Neuronal stem cell (in vitro differentiated cells): ENCODE data around the gene ZNF740.

Source experiments
- DNase-seq: peaks from one replicate; pipeline ENCODE4 v3.0.0-alpha.2; 2013; ENCODE audit warnings: low spot score
- H2AFZ ChIP-seq: one replicate; pipeline ENCODE4 v1.6.1; 2013; ENCODE audit warnings: mild to moderate bottlenecking, low read length, inconsistent platforms
- H2AK5ac ChIP-seq: 2 replicates; pipeline ENCODE4 v1.6.1; 2013; ENCODE audit warnings: low read depth, mild to moderate bottlenecking, inconsistent platforms, low read length, moderate library complexity, mixed read lengths
- H2BK120ac ChIP-seq: 2 replicates; pipeline ENCODE4 v1.6.1; 2013; ENCODE audit warnings: low read depth, mild to moderate bottlenecking, inconsistent platforms, low read length, moderate library complexity, mixed read lengths
- H2BK12ac ChIP-seq: one replicate; pipeline ENCODE4 v1.6.1; 2013; ENCODE audit warnings: low read length, inconsistent platforms
- H2BK15ac ChIP-seq: 2 replicates; pipeline ENCODE4 v1.6.1; 2013; ENCODE audit warnings: mild to moderate bottlenecking, low read length, inconsistent platforms, mixed read lengths
- H2BK5ac ChIP-seq: one replicate; pipeline ENCODE4 v1.6.1; 2013; ENCODE audit warnings: inconsistent platforms, mild to moderate bottlenecking, low read length, moderate library complexity
- H3K14ac ChIP-seq: one replicate; pipeline ENCODE4 v1.6.1; 2013; ENCODE audit warnings: low read length, inconsistent platforms
- H3K18ac ChIP-seq: 2 replicates; pipeline ENCODE4 v1.6.1; 2013; ENCODE audit warnings: low read length, inconsistent platforms
- H3K23ac ChIP-seq: 2 replicates; pipeline ENCODE4 v1.6.1; 2013; ENCODE audit warnings: low read depth, mild to moderate bottlenecking, mixed read lengths, low read length, inconsistent platforms; ENCODE audit not compliant: poor library complexity
- H3K27ac ChIP-seq: replicated peaks from 3 replicates; pipeline ENCODE4 v1.5.1; 2013; ENCODE audit warnings: low read length, inconsistent platforms
- H3K27me3 ChIP-seq, 3 experiments: 2 replicates each; pipeline ENCODE4 v1.6.1; 2013; ENCODE audit warnings: low read length in 3 of 3, mild to moderate bottlenecking in 2 of 3, inconsistent platforms in 1 of 3, low read depth in 1 of 3, mixed read lengths in 1 of 3, moderate library complexity in 1 of 3; ENCODE audit not compliant: control insufficient read depth in 3 of 3, insufficient read depth in 3 of 3
- H3K36me3 ChIP-seq, 2 donors: replicated peaks in 1 of 2; 2 replicates each; pipeline ENCODE4 v1.6.1; 2013; ENCODE audit warnings: low read length in 2 of 2; ENCODE audit not compliant: control insufficient read depth in 2 of 2, insufficient read depth in 2 of 2
- H3K4ac ChIP-seq: 2 replicates; pipeline ENCODE4 v1.6.1; 2013; ENCODE audit warnings: inconsistent platforms, mild to moderate bottlenecking, low read length, moderate library complexity
- H3K4me1 ChIP-seq, 2 donors: 1 replicate in 1 of 2; 2 replicates in 1 of 2; pipeline ENCODE4 v1.6.1; 2013; ENCODE audit warnings: low read length in 2 of 2, low read depth in 1 of 2; ENCODE audit not compliant: control insufficient read depth in 2 of 2, insufficient read depth in 1 of 2
- H3K4me2 ChIP-seq: one replicate; pipeline ENCODE4 v1.6.1; 2013; ENCODE audit warnings: mild to moderate bottlenecking, low read length, inconsistent platforms; ENCODE audit not compliant: insufficient read depth, poor library complexity, severe bottlenecking
- H3K4me3 ChIP-seq, 2 donors: 2 replicates each; pipeline ENCODE4 v1.5.1; 2013; ENCODE audit warnings: low read length in 2 of 2, mild to moderate bottlenecking in 2 of 2, inconsistent platforms in 1 of 2, moderate library complexity in 1 of 2
- H3K79me1 ChIP-seq: one replicate; pipeline ENCODE4 v1.6.1; 2013; ENCODE audit warnings: low read depth, mild to moderate bottlenecking, inconsistent platforms, low read length, moderate library complexity
- H3K9ac ChIP-seq: one replicate; pipeline ENCODE4 v1.6.1; 2013; ENCODE audit warnings: mild to moderate bottlenecking, low read depth, low read length, inconsistent platforms; ENCODE audit not compliant: poor library complexity
- H3K9me3 ChIP-seq, 2 donors: replicated peaks in 1 of 2; 2 replicates each; pipeline versions ENCODE3 to v1.6.1; 2013; ENCODE audit warnings: low read length in 2 of 2, mild to moderate bottlenecking in 2 of 2, inconsistent platforms in 1 of 2, low read depth in 1 of 2, mixed read lengths in 1 of 2, moderate library complexity in 1 of 2; ENCODE audit not compliant: control insufficient read depth in 2 of 2, insufficient read depth in 1 of 2
- H4K8ac ChIP-seq: one replicate; pipeline ENCODE4 v1.6.1; 2013; ENCODE audit warnings: low read depth, mild to moderate bottlenecking, inconsistent platforms, low read length, moderate library complexity
- H4K91ac ChIP-seq: one replicate; pipeline ENCODE4 v1.6.1; 2013; ENCODE audit warnings: low read length, low read depth, mild to moderate bottlenecking, inconsistent platforms; ENCODE audit not compliant: poor library complexity
- WGBS, 2 donors: extraction: QIAGEN DNeasy Blood & Tissue Kit; methylation state at CpG; one replicate each; pipeline ENCODE4 v1.1.7; 2013; ENCODE audit warnings: missing lambda C conversion rate in 2 of 2, mixed read lengths in 1 of 2; ENCODE audit not compliant: insufficient read length in 2 of 2, insufficient replicate concordance in 1 of 2; ENCODE audit errors: extremely low coverage in 2 of 2; 5-methylcytosine and 5-hydroxymethylcytosine counted together

ZNF740 gene

GRCh38 chr12:53219956-53220693, 39.6 kb downstream of the ZNF740 start:
- no CpG with 5 or more reads among the region's 53 CpGs for WGBS, 2 donors
- Histone ChIP-seq H3K27ac (peak overlapping the region; percentile 27), H2AFZ (peak overlapping the region; percentile 88), H3K4me2 (peak overlapping the region; percentile 92), H3K27me3 (peaks cover 4 to 39% (median 21%) of the 10 kb centered on the region in 3 experiments), H4K8ac (no peak overlapping the region), H3K9me3 (no peaks in the 10 kb centered on the region), H3K36me3 (no peaks in the 10 kb centered on the region), H2BK5ac (no peak overlapping the region), H3K9ac (peak overlapping the region; percentile 79), H2BK12ac (no peak overlapping the region), H3K4ac (no peak overlapping the region), H2AK5ac (peak overlapping the region; percentile 41), H3K4me1 (peaks cover 51% of the 10 kb centered on the region in 2 donors), H3K23ac (peak overlapping the region; percentile 89), H2BK15ac (peak overlapping the region; percentile 91), H3K4me3 (peak overlapping the region; percentile 44 to 75), H3K79me1 (no peaks in the 10 kb centered on the region), H3K14ac (no peak overlapping the region), H4K91ac (no peak overlapping the region), H2BK120ac (peak overlapping the region; percentile 44), H3K18ac (peak overlapping the region; percentile 91)
- peak; percentile 65 for DNase-seq

- Histone ChIP-seq H3K79me1 (no peaks in the 10 kb centered on the region), H2BK15ac (no peak overlapping the region), H2BK5ac (no peak overlapping the region), H3K23ac (no peak overlapping the region), H3K4me2 (peak overlapping the region; percentile 92), H4K91ac (no peak overlapping the region), H3K4me1 (peaks cover 56% of the 10 kb centered on the region in 2 donors), H4K8ac (no peak overlapping the region), H2BK120ac (no peak overlapping the region), H3K4me3 (peak overlapping the region; percentile 44 to 75), H3K9ac (peak overlapping the region; percentile 56), H2BK12ac (no peak overlapping the region), H2AK5ac (no peak overlapping the region), H3K18ac (peak overlapping the region; percentile 46), H3K14ac (no peak overlapping the region), H2AFZ (peak overlapping the region; percentile 88), H3K9me3 (no peaks in the 10 kb centered on the region), H3K36me3 (no peaks in the 10 kb centered on the region), H3K4ac (no peak overlapping the region), H3K27ac (peak overlapping the region; percentile 82), H3K27me3 (peaks cover 4 to 38% (median 21%) of the 10 kb centered on the region in 3 experiments)
- WGBS, 2 donors: no CpG with 5 or more reads among the region's 42 CpGs
- peak; percentile 91 for DNase-seq
These were observed 40.2 kb downstream of the ZNF740 start for GRCh38 chr12:53220694-53221202.

GRCh38 chr12:53221203-53222080, 40.9 kb downstream of the ZNF740 start:
- H2AFZ ChIP-seq: peak overlapping the region; percentile 88
- H3K9ac ChIP-seq: peak overlapping the region; percentile 56
- DNase-seq: peak; percentile 78
- H3K36me3 ChIP-seq: no peaks in the 10 kb centered on the region
- no peak overlapping the region for H2BK15ac ChIP-seq
- peaks cover 4 to 31% (median 21%) of the 10 kb centered on the region in 3 experiments for H3K27me3 ChIP-seq
- no peak overlapping the region for H4K91ac ChIP-seq
- H2BK5ac ChIP-seq: no peak overlapping the region
- peak overlapping the region; percentile 44 to 74 for H3K4me3 ChIP-seq
- H2AK5ac ChIP-seq: no peak overlapping the region
- H3K4me1 ChIP-seq: peaks cover 55 to 56% of the 10 kb centered on the region in 2 donors
- H3K14ac ChIP-seq: no peak overlapping the region
- peak overlapping the region; percentile 82 for H3K27ac ChIP-seq
- no peaks in the 10 kb centered on the region for H3K9me3 ChIP-seq
- H4K8ac ChIP-seq: no peak overlapping the region
- H3K23ac ChIP-seq: no peak overlapping the region
- peak overlapping the region; percentile 85 for H3K4me2 ChIP-seq
- H2BK120ac ChIP-seq: no peak overlapping the region
- H3K18ac ChIP-seq: peak overlapping the region; percentile 68
- no peaks in the 10 kb centered on the region for H3K79me1 ChIP-seq
- no peak overlapping the region for H2BK12ac ChIP-seq
- WGBS, 2 donors: no CpG with 5 or more reads among the region's 72 CpGs
- H3K4ac ChIP-seq: no peak overlapping the region
